GM13976 (cell line): ENCODE data around the gene ALK.

Experiments
- DNase-seq: peaks from one replicate; pipeline ENCODE4 v3.0.0; 2012; ENCODE audit warnings: low spot score
- CTCF ChIP-seq: IDR thresholded peaks from 2 replicates; pipeline ENCODE4 v1.5.1; 2012; ENCODE audit warnings: borderline replicate concordance, mild to moderate bottlenecking; ENCODE audit not compliant: insufficient read depth; ENCODE audit errors: extremely low read depth, missing control alignments, control extremely low read depth
- in situ Hi-C: fragments of 300-500 bp; cut with MboI; formaldehyde crosslinking; loops from one replicate; pipeline ENCODE4 v1.12.0; 2022; ENCODE audit warnings: low sequenced_read_pairs, mixed read lengths, inconsistent platforms; ENCODE audit not compliant: unreplicated experiment

The ALK gene

DNA sequence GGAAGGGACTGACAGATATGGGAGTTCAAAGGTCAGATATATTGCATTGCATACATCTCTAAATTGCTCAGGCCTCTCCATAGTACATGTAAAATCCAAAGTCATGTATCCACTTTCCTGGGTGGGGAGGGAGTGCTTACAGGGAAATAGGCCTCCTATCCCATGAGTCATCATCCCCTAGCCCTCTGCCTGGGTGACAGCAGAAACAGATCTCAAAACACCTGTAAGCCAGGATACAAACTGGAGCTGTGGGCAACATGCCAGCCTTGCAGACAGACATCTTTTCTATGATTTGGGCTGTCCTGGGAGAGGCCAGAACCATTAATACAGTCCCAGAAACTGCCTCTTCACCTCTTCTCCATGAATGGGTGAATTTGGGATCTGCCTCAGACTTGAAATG is 4.8 kb downstream of the ALK start:
- DNase-seq: no peak
- no peak for TF ChIP-seq CTCF
- in situ Hi-C loops: no loop called here

DNA sequence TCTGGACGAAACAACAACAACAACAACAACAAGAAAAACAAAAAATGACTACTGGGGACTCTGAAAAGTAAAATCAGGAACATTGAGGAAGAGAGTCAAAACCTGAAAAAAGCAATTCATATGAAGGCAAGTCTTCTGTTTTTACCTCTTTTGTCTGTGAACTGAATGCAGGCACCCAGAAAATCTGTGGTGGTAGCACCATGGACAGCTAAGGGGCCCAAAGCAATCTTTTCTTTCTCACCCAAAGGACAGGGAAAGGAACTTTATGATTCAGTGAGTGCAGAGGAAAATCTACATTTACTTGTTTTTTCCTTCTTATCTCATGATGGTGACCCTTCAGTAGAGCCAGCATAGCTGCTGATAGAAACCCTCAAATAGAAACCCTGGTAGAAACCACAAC is 10.4 kb downstream of the ALK start:
- in situ Hi-C loops: no loop called here
- DNase-seq: no peak
- no peak for TF ChIP-seq CTCF

- DNase-seq: no peak
- in situ Hi-C loops: no loop called here
- TF ChIP-seq CTCF: no peak
Observed at GRCh38 chr2:29910465-29910864, 10.9 kb downstream of the ALK start.

GRCh38 chr2:29902356-29902755 is 19.0 kb downstream of the ALK start:
- in situ Hi-C loops: no loop called here
- DNase-seq: no peak
- TF ChIP-seq CTCF: no peak

DNA sequence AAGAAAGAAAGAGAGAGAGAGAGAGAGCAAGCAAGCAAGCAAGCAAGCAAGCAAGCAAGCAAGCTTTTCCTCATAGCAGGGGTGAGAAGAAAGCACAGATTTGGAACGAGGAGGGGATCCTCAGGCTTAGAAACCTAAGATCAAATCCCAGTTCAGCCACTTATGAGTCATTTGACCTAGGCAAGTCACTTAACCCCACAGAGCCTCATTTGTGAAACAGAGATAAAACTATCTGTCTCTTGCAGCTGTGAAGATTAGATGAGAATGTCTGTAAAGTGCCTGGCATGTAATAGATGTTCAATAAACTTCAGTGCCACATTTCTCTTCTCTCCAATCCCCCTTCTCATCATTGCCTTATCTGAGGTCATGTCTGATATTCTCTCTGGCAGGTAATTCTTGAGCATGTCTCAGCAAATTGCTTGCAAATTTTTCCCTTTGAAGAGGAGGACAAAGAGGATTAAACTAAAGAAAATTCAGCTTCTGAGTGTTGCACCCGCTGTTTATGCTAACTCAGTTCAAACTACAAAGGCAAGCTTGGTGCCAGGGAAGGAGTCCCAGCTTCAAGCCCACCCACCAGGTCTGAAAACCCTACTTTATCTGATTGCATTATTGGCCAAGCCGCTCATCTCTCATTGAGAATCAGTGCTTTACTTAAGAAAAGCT is 20.3 kb downstream of the ALK start:
- no peak for TF ChIP-seq CTCF

GRCh38 chr2:29898999-29899398 is 22.4 kb downstream of the ALK start:
- TF ChIP-seq CTCF: no peak
- in situ Hi-C loops: no loop called here
- no peak for DNase-seq

More for the DNA sequence above, 20.3 kb downstream of the ALK start:
- DNase-seq: no peak
- in situ Hi-C loops: no loop called here

GRCh38 chr2:29894822-29895614 is 26.4 kb downstream of the ALK start:
- TF ChIP-seq CTCF: no peak
- no peak for DNase-seq
- in situ Hi-C loops: no loop called here
